ENCODE measurements around the gene HIP1.

DNA sequence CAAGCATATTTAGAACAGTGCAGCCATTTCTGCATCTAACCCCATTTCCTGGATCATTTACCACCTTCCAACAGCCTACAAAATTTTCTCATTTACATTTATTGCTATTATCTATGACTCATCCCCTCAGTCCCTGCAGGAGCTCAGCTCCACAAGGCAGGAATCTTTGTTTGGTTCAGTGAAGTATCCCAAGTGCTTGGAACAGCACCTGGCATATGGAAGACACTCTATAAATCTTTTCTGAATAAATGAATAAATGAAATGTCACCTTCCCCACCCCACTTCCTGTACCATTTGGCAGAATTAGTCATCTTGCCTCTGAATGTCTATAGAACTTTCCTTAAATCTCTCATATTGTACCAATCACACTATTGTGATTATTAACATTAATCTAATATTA lies 110.7 kb downstream of the HIP1 start:
- TF ChIP-seq, protein P1, sequence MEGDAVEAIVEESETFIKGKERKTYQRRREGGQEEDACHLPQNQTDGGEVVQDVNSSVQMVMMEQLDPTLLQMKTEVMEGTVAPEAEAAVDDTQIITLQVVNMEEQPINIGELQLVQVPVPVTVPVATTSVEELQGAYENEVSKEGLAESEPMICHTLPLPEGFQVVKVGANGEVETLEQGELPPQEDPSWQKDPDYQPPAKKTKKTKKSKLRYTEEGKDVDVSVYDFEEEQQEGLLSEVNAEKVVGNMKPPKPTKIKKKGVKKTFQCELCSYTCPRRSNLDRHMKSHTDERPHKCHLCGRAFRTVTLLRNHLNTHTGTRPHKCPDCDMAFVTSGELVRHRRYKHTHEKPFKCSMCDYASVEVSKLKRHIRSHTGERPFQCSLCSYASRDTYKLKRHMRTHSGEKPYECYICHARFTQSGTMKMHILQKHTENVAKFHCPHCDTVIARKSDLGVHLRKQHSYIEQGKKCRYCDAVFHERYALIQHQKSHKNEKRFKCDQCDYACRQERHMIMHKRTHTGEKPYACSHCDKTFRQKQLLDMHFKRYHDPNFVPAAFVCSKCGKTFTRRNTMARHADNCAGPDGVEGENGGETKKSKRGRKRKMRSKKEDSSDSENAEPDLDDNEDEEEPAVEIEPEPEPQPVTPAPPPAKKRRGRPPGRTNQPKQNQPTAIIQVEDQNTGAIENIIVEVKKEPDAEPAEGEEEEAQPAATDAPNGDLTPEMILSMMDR (conservative IDR thresholded peaks at IDR 0.05), result no peak
- no peak for TF ChIP-seq EZH2 (IDR thresholded peaks at IDR 0.05; ENCODE audit: low read depth)

All from PC-9 (cell line).